ENCODE measurements around the gene PPM1B. TPM values are rescaled to one million over a fixed set of nuclear protein-coding genes. Genes with fewer than 3 reads are reported as not detected.
"Not testable (repeated sequence)": the region's sequence is repeated elsewhere in the genome, so short reads cannot be mapped to it uniquely, and the experiment has no call there.

Gene PPM1B
- total and polyA plus RNA-seq, 2 of the 8 experiments (the other 6 are each of a cell fraction or from before 2014, with no cell fraction given) = 43.6 to 126 TPM

- WGBS, 2 experiments (ENCODE audit: extremely low coverage in 1 of 2, insufficient coverage in 1 of 2, insufficient read length in 1 of 2, insufficient replicate concordance in 2 of 2, low coverage in 1 of 2, low lambda C conversion rate in 2 of 2, missing lambda C conversion rate in 1 of 2) = 93% methylated on average over 1 of the region's 1 CpG; no CpG with 5 or more reads in 1 of the 2 experiments
- H3K4ac ChIP-seq (replicated peaks; ENCODE audit: insufficient read length, low read depth, low read length); H2BK5ac ChIP-seq (ENCODE audit: low read depth, low read length): not testable (repeated sequence)
Observed at GRCh38 chr2:44257802-44258201, 89.1 kb downstream of the PPM1B start.

More at GRCh38 chr2:44257802-44258201, 89.1 kb downstream of the PPM1B start:
- H2BK15ac ChIP-seq (ENCODE audit: low read length); H3K18ac ChIP-seq (ENCODE audit: extremely low read depth, low read length); H3K79me2 ChIP-seq (ENCODE audit: control insufficient read depth in 1 of 2, insufficient read depth in 2 of 2, low read length in 2 of 2); H3K79me1 ChIP-seq (ENCODE audit: low read depth, low read length); H2BK12ac ChIP-seq (ENCODE audit: low read depth, low read length); H4K91ac ChIP-seq (replicated peaks; ENCODE audit: insufficient read length, low read length); H3K27ac ChIP-seq (ENCODE audit: low read depth, low read length); H3K23ac ChIP-seq (ENCODE audit: insufficient read length); H3K36me3 ChIP-seq (ENCODE audit: control insufficient read depth in 2 of 4, insufficient read depth in 4 of 4, low read length in 3 of 4); H3K56ac ChIP-seq (replicated peaks; ENCODE audit: insufficient read length, low read depth, low read length); H2BK20ac ChIP-seq (ENCODE audit: low read length); H3K27me3 ChIP-seq (replicated peaks in 1 of 4; ENCODE audit: control insufficient read depth in 3 of 4, extremely low read depth in 1 of 4, insufficient read depth in 3 of 4, low read length in 3 of 4); H4K5ac ChIP-seq (ENCODE audit: insufficient read length, low read depth, low read length); H3K4me2 ChIP-seq (ENCODE audit: insufficient read depth in 1 of 2, low read depth in 2 of 2, low read length in 2 of 2); H3K9me3 ChIP-seq (ENCODE audit: insufficient read depth in 2 of 2, low read depth in 1 of 2, low read length in 1 of 2); FAIRE-seq; H3K14ac ChIP-seq (ENCODE audit: insufficient read length); H3K4me1 ChIP-seq (replicated peaks in 1 of 4; ENCODE audit: control insufficient read depth in 3 of 4, insufficient read depth in 4 of 4, low read length in 3 of 4); H4K20me1 ChIP-seq (replicated peaks in 1 of 2; ENCODE audit: control insufficient read depth in 1 of 2, insufficient read depth in 2 of 2, low read length in 2 of 2); H2BK120ac ChIP-seq (replicated peaks; ENCODE audit: low read depth, low read length); H4K8ac ChIP-seq (ENCODE audit: extremely low read depth, insufficient read depth, low read length); H2AFZ ChIP-seq (ENCODE audit: low read length); POLR2A ChIA-PET (ENCODE audit: partially characterized antibody); H3K9ac ChIP-seq (replicated peaks in 1 of 4; ENCODE audit: extremely low read depth in 1 of 4, low read depth in 3 of 4, low read length in 3 of 4); H3K23me2 ChIP-seq (ENCODE audit: low read depth, low read length); H2AK5ac ChIP-seq (ENCODE audit: low read depth, low read length); H3K4me3 ChIP-seq (ENCODE audit: extremely low read depth in 1 of 4, insufficient read depth in 2 of 4, low read depth in 3 of 4, low read length in 4 of 4); DNase-seq (ENCODE audit: low read depth in 1 of 2, low spot score in 2 of 2): not testable (repeated sequence)
- CTCF ChIA-PET (ENCODE audit: partially characterized antibody) = interaction anchor here (1.4 to 1.7 kb wide), 2 partner anchors 10 to 214 kb away, joined by 4 to 5 read pairs; no protein-coding TSS in a partner anchor
